Measurements from ENCODE around the gene THBS4.

THBS4 gene

DNA sequence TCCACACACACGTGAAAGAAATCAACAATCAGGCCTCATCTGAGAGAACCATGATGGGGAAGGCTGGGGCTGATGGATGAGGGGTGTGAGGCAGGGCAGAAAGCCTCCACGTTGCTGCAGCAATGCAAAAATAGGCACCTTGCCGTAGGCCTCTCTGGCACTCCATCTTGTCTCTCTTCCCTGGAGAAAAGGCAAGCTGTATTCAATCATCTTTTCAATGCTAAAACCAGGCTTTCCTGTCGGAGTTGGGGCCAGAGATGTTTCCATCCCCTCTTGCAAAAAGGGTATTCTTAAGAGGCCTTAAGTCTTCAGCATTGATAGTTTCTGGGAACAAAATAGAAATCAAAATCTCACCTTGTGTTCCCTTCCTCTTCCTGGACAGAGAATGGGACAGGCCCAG, 80.9 kb downstream of the THBS4 start:
- no peak for DNase-seq (ENCODE audit: low spot score)

DNA sequence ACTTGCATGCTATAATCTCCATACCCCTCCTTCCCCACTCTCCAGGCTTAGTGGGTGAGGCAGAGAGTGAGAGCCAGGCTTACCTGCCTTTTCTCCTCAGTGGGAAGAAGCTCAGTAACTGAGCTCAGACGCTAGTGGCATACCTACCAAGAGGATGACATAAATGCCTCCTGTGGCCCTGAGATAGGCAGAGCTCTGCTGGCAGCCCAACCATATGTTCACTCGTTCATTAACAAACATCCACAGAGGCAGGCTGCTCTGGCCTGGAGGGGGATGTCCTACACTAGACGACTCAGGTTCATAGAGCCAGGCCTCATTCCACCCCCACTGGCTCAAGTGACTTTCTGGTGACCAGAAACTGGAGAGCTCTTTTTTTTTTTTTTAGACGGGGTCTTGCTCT, 81.3 kb downstream of the THBS4 start:
- FAIRE-seq (no peak), DNase-seq (ENCODE audit: low spot score) (no peak)

More for the DNA sequence above, 80.9 kb downstream of the THBS4 start:
- no peak for FAIRE-seq

DNA sequence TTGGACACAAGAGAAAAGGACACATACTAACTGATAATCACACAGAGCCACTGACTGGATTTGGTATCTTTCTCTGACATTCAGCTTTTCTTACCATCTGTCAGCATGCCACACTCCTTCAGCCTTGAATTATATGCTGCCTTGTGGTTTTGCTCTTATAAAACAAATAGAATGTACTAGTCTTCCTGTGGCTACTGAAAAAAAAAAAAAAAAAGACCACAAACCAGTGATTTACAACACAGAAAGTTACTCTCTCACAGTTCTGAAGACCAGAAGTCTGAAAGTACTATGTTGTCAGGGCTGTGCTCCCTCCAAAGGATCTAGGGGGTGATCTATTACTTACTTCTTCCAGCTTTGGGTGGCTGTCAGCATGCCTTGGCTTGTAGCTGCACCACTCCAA, 82.3 kb downstream of the THBS4 start:
- FAIRE-seq (no peak), DNase-seq (ENCODE audit: low spot score) (no peak)

GRCh38 chr5:80119372-80119771, 84.2 kb downstream of the THBS4 start:
- FAIRE-seq (no peak), DNase-seq (ENCODE audit: low spot score) (no peak)

- DNase-seq (ENCODE audit: low spot score) (no peak), FAIRE-seq (no peak)
Observed at GRCh38 chr5:80122579-80122978, 87.4 kb downstream of the THBS4 start.

DNA sequence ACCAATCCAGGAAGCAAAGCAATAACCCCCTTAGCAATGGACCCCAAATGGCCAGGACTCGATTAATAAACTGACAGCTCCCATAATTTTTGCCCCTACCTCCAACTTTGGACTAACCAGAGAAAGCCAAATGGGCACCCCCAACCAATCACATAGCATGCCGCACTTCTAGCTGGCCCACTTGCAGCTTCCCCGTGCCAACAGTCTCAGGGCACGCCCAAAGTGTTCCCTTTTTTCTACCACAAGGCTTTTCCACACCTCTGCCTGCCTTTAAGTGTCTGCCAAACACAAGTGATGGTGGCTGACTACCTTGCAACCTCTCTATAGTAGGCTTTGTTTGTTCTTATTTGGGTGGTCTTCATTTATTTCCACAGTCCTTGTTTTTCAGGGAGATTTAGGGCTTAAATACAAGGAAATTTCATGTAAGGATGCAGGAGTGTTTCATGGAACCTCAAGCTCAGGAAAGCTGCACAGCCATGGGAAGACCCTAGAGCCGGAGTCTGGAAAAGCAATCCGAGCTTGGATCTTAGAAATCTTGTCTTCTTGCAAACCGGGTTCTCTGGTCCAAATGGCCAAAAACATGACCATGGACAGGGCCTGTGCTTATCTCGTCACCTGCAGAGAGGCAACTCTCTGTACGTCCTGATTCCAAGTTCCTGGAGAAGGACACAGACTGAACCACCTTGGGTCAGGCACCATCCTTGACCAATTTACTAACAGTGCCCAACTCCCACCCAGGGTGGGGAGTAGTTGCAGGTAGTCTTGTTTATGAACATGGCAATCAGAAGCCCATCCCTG, 89.2 kb downstream of the THBS4 start:
- DNase-seq (ENCODE audit: low spot score): no peak
- FAIRE-seq: no peak

- DNase-seq (ENCODE audit: low spot score) (no peak), FAIRE-seq (no peak)
Observed at GRCh38 chr5:80125022-80125961, 90.1 kb downstream of the THBS4 start.

DNA sequence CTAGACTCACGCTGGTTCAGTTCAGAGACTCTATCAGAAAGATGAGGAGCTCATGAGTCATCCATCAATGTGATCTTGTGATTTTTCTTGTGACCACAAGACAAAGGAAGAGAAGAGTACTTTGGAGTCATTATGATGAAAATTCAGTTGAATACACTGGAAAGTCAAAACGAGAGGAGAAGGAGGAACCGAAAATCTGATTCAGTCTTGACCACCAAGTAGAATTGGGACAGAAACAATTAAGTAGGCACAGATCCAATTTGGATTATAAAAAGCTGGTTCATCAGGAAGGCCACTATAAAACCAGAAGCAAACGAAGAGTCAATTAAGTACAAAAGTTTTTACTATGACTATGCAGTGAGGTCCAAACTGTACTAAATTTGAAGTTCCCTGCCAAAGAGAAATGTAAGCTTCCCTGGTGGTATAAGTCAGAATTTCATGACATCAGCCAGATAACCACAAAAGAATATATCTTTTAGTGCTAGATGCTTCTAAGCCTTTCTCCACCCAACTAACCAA, 90.9 kb downstream of the THBS4 start:
- DNase-seq (ENCODE audit: low spot score) (peak; percentile 44), FAIRE-seq (no peak)

- FAIRE-seq (no peak), DNase-seq (ENCODE audit: low spot score) (no peak)
Observed at GRCh38 chr5:80127116-80127552, 92.0 kb downstream of the THBS4 start.

DNA sequence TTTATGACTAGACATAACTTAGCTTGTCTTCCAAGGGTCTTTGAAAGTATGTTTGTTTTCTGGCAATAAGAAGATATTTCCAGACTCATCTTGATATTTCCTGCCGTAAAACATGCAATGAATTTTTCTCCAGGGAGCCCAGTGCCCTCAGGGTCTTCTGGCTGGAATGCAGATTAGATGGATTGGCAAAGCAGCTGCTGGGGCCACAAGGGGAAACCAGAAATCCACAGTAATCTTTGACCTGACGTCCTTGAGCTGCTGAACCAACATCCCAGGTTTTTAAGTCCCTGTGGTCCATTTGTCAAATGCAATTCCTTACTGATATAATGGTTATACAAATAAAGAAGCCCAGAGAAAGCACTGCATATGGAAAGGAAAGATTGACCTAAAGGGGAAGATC, 93.0 kb downstream of the THBS4 start:
- no peak for DNase-seq (ENCODE audit: low spot score)
- no peak for FAIRE-seq

DNA sequence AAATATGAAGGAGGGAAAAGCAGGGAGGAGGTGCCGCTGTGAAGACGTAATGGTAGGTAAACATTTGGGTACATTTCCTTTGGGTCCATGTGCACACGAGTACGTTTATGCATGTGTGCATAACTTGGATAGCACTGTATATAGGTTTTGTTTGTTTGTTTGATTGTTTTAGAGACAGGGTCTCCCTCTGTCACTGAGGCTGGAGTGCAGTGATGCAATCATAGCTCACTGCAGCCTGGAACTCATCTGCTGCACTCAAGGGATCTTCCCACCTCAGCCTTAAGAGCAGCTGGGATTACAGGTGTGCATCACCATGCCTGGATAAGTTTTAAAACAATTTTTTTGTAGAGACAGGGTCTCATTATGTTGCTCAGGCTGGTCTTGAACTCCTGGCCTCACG, 94.0 kb downstream of the THBS4 start:
- no peak for DNase-seq (ENCODE audit: low spot score)
- no peak for FAIRE-seq

All from urothelium cell line (cell line).